NCI-H82 treated with DMSO at 0.1 percent for 48 hours (cell line): ENCODE results near the gene CCNYL1.
A peak's percentile ranks its signal among the peaks of the same experiment; 100 is the strongest.
"Not testable (repeated sequence)": the region's sequence is repeated elsewhere in the genome, so short reads cannot be mapped to it uniquely, and the experiment has no call there.

Experiments used
- DNase-seq: peaks from one replicate; lab custom pipeline; 2025; ENCODE audit not compliant: unreplicated experiment; lab: John Stamatoyannopoulos, UW

CCNYL1 gene

GRCh38 chr2:207710814-207711740 is at the start of gene CCNYL1:
Gene CCNYL1, plus strand, starts transcription at chr2:207711640. Its CDS starts 257 bp downstream, at chr2:207711897.
- peak; percentile 97 for DNase-seq

DNA sequence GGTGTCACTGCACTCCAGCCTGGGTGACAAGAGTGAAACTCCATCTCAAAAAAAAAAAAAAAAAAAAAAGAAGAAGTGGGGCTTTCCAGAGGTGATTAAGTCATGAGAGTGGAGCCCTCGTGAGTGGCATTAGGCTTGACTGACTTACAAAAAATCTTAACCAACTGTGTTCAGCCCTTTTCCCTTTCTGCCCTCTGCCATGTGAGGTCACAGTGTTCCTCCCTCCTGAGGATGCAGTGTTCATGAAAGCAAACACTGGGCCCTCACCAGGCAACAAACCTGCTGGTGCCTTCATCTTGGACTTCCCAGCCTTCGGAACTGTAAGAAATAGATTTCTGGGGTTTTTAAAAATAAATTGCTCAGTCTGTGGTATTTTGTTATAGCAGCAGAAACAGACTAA is 49.2 kb upstream of the CCNYL1 start:
- DNase-seq, result no peak

DNA sequence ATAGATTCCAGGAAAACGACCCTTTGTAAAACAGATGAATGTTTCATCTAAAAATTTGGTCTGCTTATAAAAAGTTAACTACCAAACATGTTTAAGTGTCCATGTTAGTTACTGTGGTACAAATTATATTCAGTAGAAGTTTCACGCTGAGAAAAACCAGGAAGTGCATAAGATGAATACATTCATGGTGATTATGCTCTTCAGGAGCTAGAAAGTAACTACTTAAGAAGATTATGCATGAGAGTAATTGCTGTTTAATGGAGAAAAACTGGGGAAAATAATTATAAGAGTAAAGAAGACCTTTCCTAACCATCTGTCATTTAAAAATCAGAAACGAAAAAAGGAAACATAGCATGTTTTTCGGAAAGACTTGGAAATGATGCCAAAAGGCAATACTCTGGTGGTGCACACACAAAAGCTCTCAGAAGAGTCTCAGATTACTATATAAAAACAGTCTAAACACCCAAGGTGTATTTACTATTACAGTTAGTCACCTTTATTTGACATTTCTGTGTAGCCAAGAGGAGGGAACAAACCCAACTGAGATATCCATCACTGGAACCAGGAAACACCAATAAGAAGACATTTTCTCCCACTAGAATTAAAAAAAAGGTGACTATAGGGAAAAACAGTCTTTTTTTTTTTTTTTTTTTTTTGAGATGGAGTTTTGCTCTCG is 47.4 kb upstream of the CCNYL1 start:
- no peak for DNase-seq

DNA sequence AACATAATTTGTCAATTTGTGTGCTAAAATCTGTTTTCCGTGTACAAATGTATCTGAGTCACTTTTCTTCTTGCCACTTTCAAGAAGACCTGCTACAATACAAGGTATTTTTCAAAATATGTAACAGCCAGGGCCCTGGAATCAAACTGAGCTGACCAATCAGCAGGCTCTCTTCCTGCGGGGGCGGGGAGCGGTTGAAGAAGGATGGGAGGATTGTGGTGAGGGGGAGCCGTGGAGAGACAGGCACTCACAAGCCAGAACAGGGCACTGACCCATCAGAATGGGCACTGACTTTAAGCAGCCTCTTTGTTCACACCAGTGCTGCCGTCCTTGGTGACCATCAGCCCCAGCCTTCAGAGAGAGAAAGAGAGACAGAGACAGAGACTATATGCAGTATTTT is 40.6 kb upstream of the CCNYL1 start:
- DNase-seq, result no peak

- DNase-seq, result no peak
Observed at GRCh38 chr2:207673431-207673830, 38.0 kb upstream of the CCNYL1 start.

DNA sequence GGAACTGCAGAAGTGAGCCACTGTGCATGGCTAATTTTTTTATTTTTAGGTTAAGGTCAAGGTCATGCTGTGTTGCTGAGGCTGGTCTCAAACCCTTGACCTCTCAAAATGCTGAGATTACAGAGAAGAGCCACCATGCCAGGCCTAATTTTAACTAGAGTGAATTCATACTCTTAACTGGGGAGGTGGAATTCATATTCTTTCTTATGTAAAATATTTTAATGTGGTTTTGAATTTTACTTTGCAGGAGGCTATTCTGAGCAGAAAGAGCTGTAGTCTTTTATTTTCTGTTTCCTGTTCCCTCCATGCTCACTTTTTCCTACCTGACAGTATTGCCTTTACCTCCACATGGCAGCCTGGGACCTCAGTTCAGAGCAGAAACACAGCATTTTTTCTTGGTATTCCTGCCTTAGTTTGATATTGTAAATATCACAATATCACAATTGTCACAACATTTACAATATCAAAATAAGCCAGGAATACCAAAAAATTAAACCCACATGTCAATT is 37.1 kb upstream of the CCNYL1 start:
- no peak for DNase-seq

DNA sequence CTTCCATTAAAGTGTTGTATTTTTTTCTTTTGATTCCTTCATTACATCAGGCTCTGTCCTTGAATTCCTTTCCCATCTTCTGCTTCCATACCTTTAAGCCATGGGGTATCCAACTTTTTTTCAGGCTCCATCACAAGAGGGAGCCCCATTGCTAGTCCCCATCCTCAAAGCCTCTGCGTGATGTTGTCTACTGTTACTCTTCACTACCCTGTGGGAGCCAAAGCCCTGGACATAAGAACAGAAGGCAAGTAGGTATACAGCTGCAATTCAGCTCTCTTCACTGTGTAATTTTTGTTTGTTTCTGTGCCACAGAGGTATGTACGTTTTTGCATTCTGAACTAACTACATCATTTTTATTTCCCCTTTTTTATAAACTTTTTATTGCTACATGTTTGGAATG is 36.6 kb upstream of the CCNYL1 start:
- DNase-seq, result no peak

GRCh38 chr2:207676827-207677354 is 34.5 kb upstream of the CCNYL1 start:
- no peak for DNase-seq

DNA sequence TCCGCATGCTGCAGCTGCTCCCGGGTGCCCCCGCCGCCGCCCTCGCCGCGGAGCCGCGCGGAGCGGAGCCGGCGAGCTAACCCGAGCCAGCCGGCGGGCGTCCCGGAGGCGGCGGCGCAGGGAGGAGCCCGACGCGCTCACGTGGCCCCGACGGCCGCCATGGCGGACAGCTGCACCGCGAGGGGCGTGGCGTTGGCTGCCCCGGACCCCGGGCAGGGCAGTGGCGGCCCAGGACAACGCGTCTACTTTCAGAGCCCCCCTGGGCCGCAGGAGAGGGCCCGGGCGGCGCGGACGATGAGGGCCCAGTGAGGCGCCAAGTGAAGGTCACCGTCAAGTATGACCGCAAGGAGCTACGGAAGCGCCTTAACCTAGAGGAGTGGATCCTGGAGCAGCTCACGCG is 30.0 kb upstream of the CCNYL1 start:
- DNase-seq, result no peak

GRCh38 chr2:207682557-207682956 is 28.9 kb upstream of the CCNYL1 start:
- no peak for DNase-seq

GRCh38 chr2:207683438-207683837 is 28.0 kb upstream of the CCNYL1 start:
- DNase-seq, result no peak

DNA sequence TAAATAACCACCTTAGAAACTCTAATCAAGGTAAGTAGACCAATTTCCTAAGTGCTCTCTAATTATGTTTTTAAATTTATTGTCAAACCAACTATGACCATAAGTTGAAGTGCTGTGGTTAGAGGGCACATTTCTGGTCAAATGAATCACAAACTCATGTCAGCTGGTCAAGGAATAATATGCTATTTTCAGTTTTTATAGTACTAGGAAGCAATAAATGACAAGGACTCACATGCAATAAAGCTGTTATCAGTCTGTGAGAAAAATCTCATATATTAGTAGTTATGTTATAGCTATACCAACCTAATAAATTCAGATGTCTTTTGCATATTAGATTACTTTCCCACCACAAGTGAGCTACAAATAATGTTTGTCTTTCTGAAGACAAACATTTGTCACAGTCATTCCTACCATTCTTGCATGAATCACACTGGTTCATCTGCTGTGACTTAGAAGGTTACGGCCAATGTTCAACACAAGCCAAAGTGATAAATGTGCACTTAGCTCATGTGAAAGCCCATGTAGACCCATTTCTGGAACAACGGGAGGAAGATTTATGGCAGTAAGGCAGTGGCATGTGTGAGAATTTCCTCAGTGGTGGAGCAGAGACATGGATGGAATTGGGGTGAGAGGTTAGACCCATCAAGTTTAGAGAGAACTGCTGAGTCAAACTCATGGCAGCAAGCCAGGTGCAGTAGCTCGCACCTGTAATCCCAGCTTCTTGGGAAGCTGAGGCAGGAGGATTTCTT is 27.4 kb upstream of the CCNYL1 start:
- DNase-seq, result no peak

GRCh38 chr2:207686812-207687211 is 24.6 kb upstream of the CCNYL1 start:
- DNase-seq, result no peak

- no peak for DNase-seq
Observed at GRCh38 chr2:207688597-207688996, 22.8 kb upstream of the CCNYL1 start.

DNA sequence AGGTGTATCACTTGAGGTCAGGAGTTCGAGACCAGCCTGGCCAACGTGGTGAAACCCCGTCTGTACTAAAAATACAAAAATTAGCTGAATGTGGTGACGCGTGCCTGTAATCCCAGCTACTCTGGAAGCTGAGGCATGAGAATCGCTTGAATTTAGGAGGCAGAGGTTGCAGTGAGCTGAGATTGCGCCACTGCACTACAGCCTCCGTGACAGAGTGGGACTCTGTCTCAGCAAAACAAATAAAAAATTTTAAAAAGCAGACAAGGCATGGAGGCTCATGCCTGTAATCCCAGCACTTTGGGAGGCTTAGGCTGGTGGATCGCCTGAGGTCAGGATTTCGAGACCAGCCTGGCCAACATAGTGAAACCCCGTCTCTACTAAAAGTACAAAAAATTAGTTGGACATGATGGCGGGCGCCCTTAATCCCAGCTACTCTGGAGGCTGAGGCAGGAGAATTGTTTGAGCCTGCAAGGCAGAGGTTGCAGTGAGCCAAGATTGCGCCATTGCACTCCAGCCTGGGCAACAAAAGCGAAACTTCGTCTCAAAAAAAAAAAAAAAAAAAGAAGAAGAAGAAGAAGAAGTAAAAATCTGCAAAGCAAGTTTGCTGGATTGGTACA is 20.5 kb upstream of the CCNYL1 start:
- not testable (repeated sequence) for DNase-seq

DNA sequence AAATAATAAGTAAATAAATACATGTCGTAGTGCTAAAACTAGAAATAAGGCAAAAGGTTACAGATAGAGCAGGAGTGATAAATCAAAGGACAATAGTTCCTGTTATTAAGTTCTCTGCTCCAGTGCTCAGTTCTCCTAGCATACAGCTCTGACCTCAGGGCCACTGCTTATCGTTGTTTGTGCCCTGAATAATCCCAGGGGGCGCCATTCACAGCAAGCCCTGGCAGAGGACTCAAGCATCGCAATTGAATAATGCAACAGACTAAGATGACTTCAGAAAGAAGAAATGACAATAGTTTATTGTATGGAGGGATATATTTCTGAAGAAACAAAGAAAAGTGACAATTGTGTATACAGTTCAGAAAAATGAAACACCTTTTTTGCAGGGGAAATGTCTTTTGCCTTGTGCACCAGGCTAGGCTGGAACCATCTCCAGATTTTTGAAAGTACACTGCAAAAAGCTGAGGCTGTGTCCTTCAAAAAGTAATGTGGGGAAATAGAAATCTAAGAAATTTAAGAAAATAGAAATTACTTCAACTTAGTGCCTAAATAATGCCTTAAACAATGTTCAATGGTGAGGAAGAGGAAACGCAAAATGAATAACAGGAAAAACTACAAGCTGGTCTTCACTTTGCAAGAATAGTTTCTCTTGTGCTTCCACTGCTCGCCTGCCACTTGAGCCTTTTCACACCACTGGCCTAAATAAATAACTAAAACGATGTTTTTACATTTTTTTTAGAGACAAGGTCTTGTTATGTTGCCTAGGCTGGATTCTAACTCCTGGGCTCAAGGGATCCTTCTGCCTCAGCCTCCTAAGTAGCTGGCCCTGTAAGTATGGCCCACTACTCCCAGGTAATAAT is 19.0 kb upstream of the CCNYL1 start:
- DNase-seq, result peak; percentile 21

- no peak for DNase-seq
Observed at GRCh38 chr2:207693641-207694249, 17.7 kb upstream of the CCNYL1 start.

GRCh38 chr2:207694811-207695281 is 16.6 kb upstream of the CCNYL1 start:
- DNase-seq, result no peak

DNA sequence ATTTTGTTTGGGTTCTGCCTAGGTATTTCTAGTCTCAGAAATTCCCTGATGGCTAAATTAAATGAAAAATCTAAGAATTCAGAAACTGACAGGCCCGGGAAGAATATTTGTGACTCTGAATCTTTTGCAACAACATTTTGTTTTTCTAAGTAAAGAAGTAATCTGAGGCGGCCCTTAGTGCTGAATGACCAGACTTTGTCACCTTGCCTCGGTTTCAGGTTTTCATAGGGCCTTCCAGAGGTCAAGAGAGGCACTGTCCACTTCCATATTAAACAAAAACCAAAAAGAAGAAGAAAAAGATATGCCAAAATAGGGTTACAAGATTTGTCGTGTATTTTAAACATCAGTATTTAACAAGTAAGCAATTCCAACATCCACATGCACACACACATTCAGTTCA is 16.1 kb upstream of the CCNYL1 start:
- DNase-seq, result no peak
